ENCODE data around the gene HPS1. TPM values are rescaled to one million over a fixed set of nuclear protein-coding genes. Genes with fewer than 3 reads are reported as not detected.

Gene HPS1
- total RNA-seq, 1 experiment from 2014 or later, result 19.1 TPM

DNA sequence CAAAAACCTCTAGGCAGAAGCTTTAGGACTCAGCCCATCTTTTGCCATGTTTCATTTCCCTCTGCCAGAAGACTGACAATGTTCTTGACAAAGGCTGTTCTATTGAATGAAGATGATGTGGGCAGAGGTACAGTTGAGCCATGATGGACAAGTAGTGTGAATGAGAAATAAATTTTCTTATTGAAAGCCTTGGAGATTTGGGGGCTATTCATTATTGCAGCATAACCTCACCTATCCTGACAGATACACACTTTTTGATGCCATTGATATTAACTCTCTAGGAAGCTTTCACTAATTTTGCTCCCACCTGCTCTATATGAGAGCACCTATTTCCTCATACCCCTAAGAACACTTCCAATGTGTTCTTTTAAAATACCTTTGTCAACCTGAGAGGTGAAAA is 36.9 kb upstream of the HPS1 start:
- Histone ChIP-seq H2AFZ (ENCODE audit: low read length) (no peak overlapping the region), H3K27me3 (ENCODE audit: low read length) (no peaks in the 10 kb centered on the region), H4K20me1 (ENCODE audit: low read length) (no peaks in the 10 kb centered on the region), H3K79me2 (ENCODE audit: low read length) (no peaks in the 10 kb centered on the region), H3K9me3 (ENCODE audit: low read length) (no peaks in the 10 kb centered on the region), H3K36me3 (ENCODE audit: low read depth, low read length) (no peaks in the 10 kb centered on the region), H3K4me2 (ENCODE audit: low read length) (no peak overlapping the region), H3K4me3 (ENCODE audit: low read length) (no peak overlapping the region), H3F3A (ENCODE audit: low read length, unreplicated experiment) (no peaks in the 10 kb centered on the region), H3K4me1 (ENCODE audit: insufficient read depth, low read length) (peaks cover 4% of the 10 kb centered on the region), H3K27ac (ENCODE audit: low read length) (no peak overlapping the region), H3K9me2 (replicated peaks; ENCODE audit: low read length) (no peaks in the 10 kb centered on the region), H3K9ac (ENCODE audit: low read length) (no peak overlapping the region)
- BruUV-seq (replicated peaks), result no TSS peak
- no peak for DNase-seq
- intact Hi-C loops (cut with micrococcal nuclease), result no loop called here
- POLR2A ChIA-PET (ENCODE audit: unreplicated experiment), result no interaction called here
- TF ChIP-seq EZH2phosphoT487 (IDR thresholded peaks at IDR 0.05; ENCODE audit: borderline replicate concordance, low read length), result no peak
- no peak for TF ChIP-seq EZH2 (IDR thresholded peaks at IDR 0.05; ENCODE audit: low read length, unreplicated experiment)
- TF ChIP-seq, protein P1, sequence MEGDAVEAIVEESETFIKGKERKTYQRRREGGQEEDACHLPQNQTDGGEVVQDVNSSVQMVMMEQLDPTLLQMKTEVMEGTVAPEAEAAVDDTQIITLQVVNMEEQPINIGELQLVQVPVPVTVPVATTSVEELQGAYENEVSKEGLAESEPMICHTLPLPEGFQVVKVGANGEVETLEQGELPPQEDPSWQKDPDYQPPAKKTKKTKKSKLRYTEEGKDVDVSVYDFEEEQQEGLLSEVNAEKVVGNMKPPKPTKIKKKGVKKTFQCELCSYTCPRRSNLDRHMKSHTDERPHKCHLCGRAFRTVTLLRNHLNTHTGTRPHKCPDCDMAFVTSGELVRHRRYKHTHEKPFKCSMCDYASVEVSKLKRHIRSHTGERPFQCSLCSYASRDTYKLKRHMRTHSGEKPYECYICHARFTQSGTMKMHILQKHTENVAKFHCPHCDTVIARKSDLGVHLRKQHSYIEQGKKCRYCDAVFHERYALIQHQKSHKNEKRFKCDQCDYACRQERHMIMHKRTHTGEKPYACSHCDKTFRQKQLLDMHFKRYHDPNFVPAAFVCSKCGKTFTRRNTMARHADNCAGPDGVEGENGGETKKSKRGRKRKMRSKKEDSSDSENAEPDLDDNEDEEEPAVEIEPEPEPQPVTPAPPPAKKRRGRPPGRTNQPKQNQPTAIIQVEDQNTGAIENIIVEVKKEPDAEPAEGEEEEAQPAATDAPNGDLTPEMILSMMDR (conservative IDR thresholded peaks at IDR 0.05; ENCODE audit: low read depth, low read length), result no peak
- CTCF ChIA-PET, result no interaction called here
- ATAC-seq, result no peak

DNA sequence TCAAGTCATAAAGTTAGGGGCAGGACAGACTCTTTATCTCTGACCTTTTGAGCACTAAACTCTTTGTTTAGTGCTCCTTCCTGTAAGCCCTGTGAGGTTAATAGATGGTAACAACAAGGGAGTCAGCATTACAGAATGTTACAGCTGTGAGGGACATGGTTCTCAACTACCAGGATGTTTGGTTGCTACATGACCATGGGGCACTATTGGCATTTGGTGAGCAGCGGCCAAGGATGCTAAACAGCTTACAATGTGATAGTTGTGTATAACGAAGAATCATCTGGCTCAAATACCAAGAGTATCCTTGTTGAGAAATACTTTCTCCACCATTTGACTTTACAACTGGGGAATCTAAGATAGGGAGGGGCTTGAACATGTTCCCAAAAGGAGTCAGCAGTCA is 35.4 kb upstream of the HPS1 start:
- DNase-seq (no peak), ATAC-seq (no peak)
- Histone ChIP-seq H3K79me2 (ENCODE audit: low read length) (no peaks in the 10 kb centered on the region), H3K4me2 (ENCODE audit: low read length) (no peak overlapping the region), H3K27ac (ENCODE audit: low read length) (no peak overlapping the region), H3K4me3 (ENCODE audit: low read length) (no peak overlapping the region), H3K9me3 (ENCODE audit: low read length) (no peaks in the 10 kb centered on the region), H4K20me1 (ENCODE audit: low read length) (no peaks in the 10 kb centered on the region), H3K9me2 (replicated peaks; ENCODE audit: low read length) (no peaks in the 10 kb centered on the region), H3K36me3 (ENCODE audit: low read depth, low read length) (no peaks in the 10 kb centered on the region), H3K9ac (ENCODE audit: low read length) (no peak overlapping the region), H3K4me1 (ENCODE audit: insufficient read depth, low read length) (peaks cover 4% of the 10 kb centered on the region), H2AFZ (ENCODE audit: low read length) (no peak overlapping the region), H3F3A (ENCODE audit: low read length, unreplicated experiment) (no peaks in the 10 kb centered on the region), H3K27me3 (ENCODE audit: low read length) (no peaks in the 10 kb centered on the region)
- CTCF ChIA-PET, result no interaction called here
- intact Hi-C loops (cut with micrococcal nuclease), result no loop called here
- BruUV-seq (replicated peaks), result no TSS peak
- TF ChIP-seq, protein P1 (conservative IDR thresholded peaks at IDR 0.05; ENCODE audit: low read depth, low read length), result no peak
- TF ChIP-seq EZH2phosphoT487 (IDR thresholded peaks at IDR 0.05; ENCODE audit: borderline replicate concordance, low read length) (no peak), EZH2 (IDR thresholded peaks at IDR 0.05; ENCODE audit: low read length, unreplicated experiment) (no peak)
- POLR2A ChIA-PET (ENCODE audit: unreplicated experiment), result no interaction called here

DNA sequence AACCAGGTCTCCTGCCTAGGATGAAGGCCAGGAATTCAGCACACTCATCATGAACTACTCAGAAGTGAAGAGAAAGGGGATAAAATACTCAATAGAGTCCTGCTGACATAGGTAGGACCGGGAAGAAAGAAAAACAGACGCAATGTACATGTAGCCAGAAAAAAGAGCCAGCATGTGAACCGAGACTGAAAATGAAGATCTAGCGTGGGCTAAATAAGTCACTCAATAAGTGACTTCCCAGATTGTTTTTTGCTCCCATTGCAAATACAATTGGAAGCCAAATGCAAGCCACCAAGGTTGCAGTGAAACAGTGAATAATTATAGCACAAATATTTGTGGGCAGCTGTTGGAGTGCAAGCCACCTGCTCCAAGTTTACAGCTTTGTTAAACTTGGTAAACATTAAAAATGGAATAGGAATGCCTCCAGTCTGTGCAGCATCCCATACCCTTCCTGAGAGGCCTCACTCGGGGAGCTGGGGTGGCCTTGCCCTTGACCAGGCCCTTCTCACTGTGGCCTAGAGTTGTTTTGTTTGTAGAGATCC is 34.7 kb upstream of the HPS1 start:
- no TSS peak for BruUV-seq (replicated peaks)
- Histone ChIP-seq H3F3A (ENCODE audit: low read length, unreplicated experiment) (no peaks in the 10 kb centered on the region), H3K9me2 (replicated peaks; ENCODE audit: low read length) (no peaks in the 10 kb centered on the region), H3K27me3 (ENCODE audit: low read length) (no peaks in the 10 kb centered on the region), H3K9ac (ENCODE audit: low read length) (no peak overlapping the region), H3K36me3 (ENCODE audit: low read depth, low read length) (no peaks in the 10 kb centered on the region), H3K27ac (ENCODE audit: low read length) (no peak overlapping the region), H3K9me3 (ENCODE audit: low read length) (no peaks in the 10 kb centered on the region), H3K79me2 (ENCODE audit: low read length) (no peaks in the 10 kb centered on the region), H3K4me2 (ENCODE audit: low read length) (no peak overlapping the region), H4K20me1 (ENCODE audit: low read length) (no peaks in the 10 kb centered on the region), H2AFZ (ENCODE audit: low read length) (no peak overlapping the region), H3K4me1 (ENCODE audit: insufficient read depth, low read length) (no peaks in the 10 kb centered on the region; the same call in 1 of the 2 replicates), H3K4me3 (ENCODE audit: low read length) (no peak overlapping the region)
- TF ChIP-seq EZH2phosphoT487 (IDR thresholded peaks at IDR 0.05; ENCODE audit: borderline replicate concordance, low read length) (no peak), EZH2 (IDR thresholded peaks at IDR 0.05; ENCODE audit: low read length, unreplicated experiment) (no peak)
- TF ChIP-seq, protein P1 (conservative IDR thresholded peaks at IDR 0.05; ENCODE audit: low read depth, low read length), result no peak
- ATAC-seq (no peak), DNase-seq (no peak)
- intact Hi-C loops (cut with micrococcal nuclease), result no loop called here
- ChIA-PET POLR2A (ENCODE audit: unreplicated experiment) (no interaction called here), CTCF (no interaction called here)
